Parathyroid adenoma (tissue), 2 donors: ENCODE data around the gene KMT2D.
A peak's percentile ranks its signal among the peaks of the same experiment; 100 is the strongest.
"Not testable (repeated sequence)": the region's sequence is repeated elsewhere in the genome, so short reads cannot be mapped to it uniquely, and the experiment has no call there.

Experiments
- H2AFZ ChIP-seq: fragments of 300-600 bp; sonication (generic); one replicate; pipeline ENCODE4 v1.7.0; 2017; ENCODE audit warnings: antibody characterized with exemption, mild to moderate bottlenecking
- H3K27ac ChIP-seq: fragments of 300-600 bp; sonication (generic); one replicate; pipeline ENCODE4 v1.7.0; 2017
- H3K27me3 ChIP-seq: fragments of 300-600 bp; sonication (generic); one replicate; pipeline ENCODE4 v1.7.0; 2017; ENCODE audit warnings: low read length; ENCODE audit not compliant: control insufficient read depth, insufficient read depth
- H3K36me3 ChIP-seq: fragments of 300-600 bp; sonication (generic); one replicate; pipeline ENCODE4 v1.7.0; 2017; ENCODE audit warnings: low read length; ENCODE audit not compliant: control insufficient read depth, insufficient read depth
- H3K4me1 ChIP-seq: fragments of 300-600 bp; sonication (generic); one replicate; pipeline ENCODE4 v1.7.0; 2017; ENCODE audit warnings: control low read depth
- H3K4me2 ChIP-seq: fragments of 300-600 bp; sonication (generic); one replicate; pipeline ENCODE4 v1.7.0; 2017; ENCODE audit warnings: low read length
- H3K4me3 ChIP-seq: fragments of 300-600 bp; sonication (generic); one replicate; pipeline ENCODE4 v1.7.0; 2017; ENCODE audit warnings: low read depth, low read length
- H3K79me2 ChIP-seq: fragments of 300-600 bp; sonication (generic); one replicate; pipeline ENCODE4 v1.7.0; 2017; ENCODE audit warnings: control low read depth
- H3K9ac ChIP-seq: fragments of 300-600 bp; sonication (generic); one replicate; pipeline ENCODE4 v1.7.0; 2017; ENCODE audit warnings: mild to moderate bottlenecking
- H3K9me3 ChIP-seq: fragments of 300-600 bp; sonication (generic); one replicate; pipeline ENCODE4 v1.7.0; 2017; ENCODE audit warnings: low read length; ENCODE audit not compliant: control insufficient read depth
- TF ChIP-seq, protein P1 (sequence below): fragments of 300-600 bp; sonication (generic); IDR thresholded peaks from one replicate; pipeline ENCODE4 v1.7.0; 2017; ENCODE audit warnings: antibody characterized with exemption, mild to moderate bottlenecking
- donor health status: primary hyperparathyroidism.

The KMT2D gene

DNA sequence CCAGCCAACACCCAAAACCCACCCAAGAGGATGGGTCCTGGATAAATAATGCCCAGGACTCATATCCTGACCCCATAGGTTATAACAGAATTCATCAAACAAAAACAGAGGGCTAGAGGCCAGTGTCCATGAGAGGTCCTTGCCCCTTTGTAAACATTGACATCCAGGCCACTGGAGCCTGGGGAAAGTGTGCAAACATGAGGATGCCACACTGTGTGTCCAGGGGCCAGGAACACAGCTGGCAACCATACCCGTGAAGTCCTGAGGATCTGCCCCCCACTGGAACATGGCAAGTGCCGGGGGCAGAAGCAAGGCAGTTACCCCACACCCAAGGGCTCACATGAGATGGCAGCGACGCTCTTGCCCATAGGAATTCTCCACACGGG is 4.2 kb upstream of the KMT2D start:
- no peak overlapping the region for H3K9ac ChIP-seq
- H3K27me3 ChIP-seq, result no peaks in the 10 kb centered on the region
- peaks cover 6% of the 10 kb centered on the region for H3K79me2 ChIP-seq
- no peak overlapping the region for H2AFZ ChIP-seq
- H3K4me3 ChIP-seq, result no peak overlapping the region
- TF ChIP-seq, protein P1, sequence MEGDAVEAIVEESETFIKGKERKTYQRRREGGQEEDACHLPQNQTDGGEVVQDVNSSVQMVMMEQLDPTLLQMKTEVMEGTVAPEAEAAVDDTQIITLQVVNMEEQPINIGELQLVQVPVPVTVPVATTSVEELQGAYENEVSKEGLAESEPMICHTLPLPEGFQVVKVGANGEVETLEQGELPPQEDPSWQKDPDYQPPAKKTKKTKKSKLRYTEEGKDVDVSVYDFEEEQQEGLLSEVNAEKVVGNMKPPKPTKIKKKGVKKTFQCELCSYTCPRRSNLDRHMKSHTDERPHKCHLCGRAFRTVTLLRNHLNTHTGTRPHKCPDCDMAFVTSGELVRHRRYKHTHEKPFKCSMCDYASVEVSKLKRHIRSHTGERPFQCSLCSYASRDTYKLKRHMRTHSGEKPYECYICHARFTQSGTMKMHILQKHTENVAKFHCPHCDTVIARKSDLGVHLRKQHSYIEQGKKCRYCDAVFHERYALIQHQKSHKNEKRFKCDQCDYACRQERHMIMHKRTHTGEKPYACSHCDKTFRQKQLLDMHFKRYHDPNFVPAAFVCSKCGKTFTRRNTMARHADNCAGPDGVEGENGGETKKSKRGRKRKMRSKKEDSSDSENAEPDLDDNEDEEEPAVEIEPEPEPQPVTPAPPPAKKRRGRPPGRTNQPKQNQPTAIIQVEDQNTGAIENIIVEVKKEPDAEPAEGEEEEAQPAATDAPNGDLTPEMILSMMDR, result no peak
- H3K36me3 ChIP-seq, result no peaks in the 10 kb centered on the region
- no peak overlapping the region for H3K27ac ChIP-seq
- H3K4me2 ChIP-seq, result no peak overlapping the region
- no peaks in the 10 kb centered on the region for H3K9me3 ChIP-seq
- no peaks in the 10 kb centered on the region for H3K4me1 ChIP-seq

DNA sequence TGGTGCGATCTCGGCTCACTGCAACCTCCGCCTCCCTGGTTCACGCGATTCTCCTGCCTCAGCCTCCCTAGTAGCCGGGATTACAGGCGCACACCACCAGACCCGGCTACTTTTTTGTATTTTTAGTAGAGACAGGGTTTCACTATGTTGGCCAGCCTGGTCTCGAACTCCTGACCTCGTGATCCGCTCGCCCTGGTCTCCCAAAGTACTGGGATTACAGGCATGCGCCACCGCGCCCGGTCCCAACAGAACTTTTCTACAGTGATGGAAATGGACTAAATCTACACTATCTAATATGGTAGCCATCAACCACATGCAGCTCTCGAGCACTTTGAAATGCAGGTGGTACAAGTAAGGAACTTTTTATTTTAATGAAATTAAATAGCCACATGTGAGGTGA is 1.3 kb upstream of the KMT2D start:
- not testable (repeated sequence) for H3K4me3 ChIP-seq, H3K9me3 ChIP-seq, H2AFZ ChIP-seq, H3K27ac ChIP-seq, H3K36me3 ChIP-seq, H3K27me3 ChIP-seq, H3K4me2 ChIP-seq, H3K9ac ChIP-seq
- Histone ChIP-seq H3K4me1 (peaks cover 20% of the 10 kb centered on the region), H3K79me2 (peaks cover 33% of the 10 kb centered on the region)

DNA sequence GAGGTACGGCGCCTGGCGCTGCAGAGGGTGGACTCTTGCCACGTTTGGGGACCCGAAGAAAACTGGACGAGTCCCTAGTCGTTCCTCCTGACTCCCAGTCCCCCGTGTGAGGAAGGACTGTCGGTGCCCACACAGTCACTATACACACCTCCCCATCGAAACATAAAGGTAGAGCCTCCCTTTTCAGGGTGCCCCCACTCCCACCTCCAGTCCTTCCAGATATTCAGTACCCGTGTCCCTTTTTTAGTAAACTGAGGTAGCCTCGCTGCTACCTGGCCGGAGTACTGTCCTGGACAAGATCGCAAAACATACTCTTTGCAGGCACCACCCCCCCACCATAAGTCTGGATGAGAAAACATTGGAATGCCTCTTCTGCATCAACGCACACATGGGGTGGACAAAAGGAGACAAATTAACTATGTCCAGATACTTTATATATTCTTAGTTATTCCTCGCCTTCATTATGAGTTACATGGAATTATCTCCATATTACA is 610 bp upstream of the KMT2D start:
- H3K27me3 ChIP-seq, result no peaks in the 10 kb centered on the region
- H3K27ac ChIP-seq, result peak overlapping the region; percentile 98
- TF ChIP-seq, protein P1, result no peak
- no peaks in the 10 kb centered on the region for H3K9me3 ChIP-seq
- H2AFZ ChIP-seq, result peak overlapping the region; percentile 100
- peaks cover 40% of the 10 kb centered on the region for H3K79me2 ChIP-seq
- peaks cover 28% of the 10 kb centered on the region for H3K4me1 ChIP-seq
- peak overlapping the region; percentile 89 for H3K4me3 ChIP-seq
- peak overlapping the region; percentile 97 for H3K4me2 ChIP-seq
- no peak overlapping the region for H3K9ac ChIP-seq
- H3K36me3 ChIP-seq, result no peaks in the 10 kb centered on the region

DNA sequence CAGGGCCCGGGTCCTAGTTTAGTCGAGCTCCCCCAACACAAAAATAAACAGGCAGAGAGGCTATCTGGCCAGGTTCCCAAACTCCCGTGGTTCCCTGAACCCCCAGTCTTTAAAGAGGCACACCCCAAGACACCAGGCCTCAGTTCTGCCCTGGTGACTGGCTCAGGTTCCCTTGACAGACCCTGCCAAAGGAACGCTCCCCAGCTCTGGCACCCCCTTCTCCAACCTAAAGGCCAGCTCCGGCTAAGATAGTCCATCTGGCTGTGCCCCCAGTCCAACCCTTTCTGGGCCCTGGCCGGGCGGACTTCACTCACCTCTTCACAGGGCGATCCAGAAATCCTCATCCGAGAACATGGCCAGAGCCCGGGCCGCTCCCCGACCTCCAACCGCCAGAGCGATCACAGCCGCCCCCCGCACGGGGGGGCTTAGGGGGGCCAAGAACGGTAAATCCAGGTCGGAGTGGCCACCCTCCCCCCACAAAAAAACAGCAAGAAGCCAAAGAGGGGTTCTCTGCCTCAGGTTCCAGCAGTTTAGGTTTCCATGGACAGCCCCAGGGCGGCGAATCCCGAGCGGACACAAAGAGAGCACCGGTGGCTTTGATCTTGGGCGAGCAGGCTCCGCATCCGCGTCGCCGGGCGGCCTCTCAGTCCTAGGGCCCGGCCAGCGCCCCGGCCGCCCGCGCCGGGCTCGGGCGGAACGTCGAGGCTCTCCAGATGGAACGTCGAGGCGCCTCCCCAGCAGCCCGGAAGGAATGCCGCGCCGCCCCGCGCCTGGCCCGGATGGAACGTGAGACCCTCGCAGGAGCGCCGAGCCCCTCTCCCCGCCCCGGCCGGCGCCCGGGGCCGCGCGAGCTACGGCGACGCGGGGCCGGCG is 1.1 kb downstream of the KMT2D start:
- Histone ChIP-seq H3K4me3 (peak overlapping the region; percentile 89), H3K9me3 (no peaks in the 10 kb centered on the region), H2AFZ (peak overlapping the region; percentile 100), H3K79me2 (peaks cover 56% of the 10 kb centered on the region), H3K4me2 (peak overlapping the region; percentile 97), H3K4me1 (peaks cover 32% of the 10 kb centered on the region), H3K27me3 (no peaks in the 10 kb centered on the region), H3K36me3 (no peaks in the 10 kb centered on the region), H3K9ac (peak overlapping the region; percentile 95), H3K27ac (peak overlapping the region; percentile 38)
- TF ChIP-seq, protein P1, result no peak

DNA sequence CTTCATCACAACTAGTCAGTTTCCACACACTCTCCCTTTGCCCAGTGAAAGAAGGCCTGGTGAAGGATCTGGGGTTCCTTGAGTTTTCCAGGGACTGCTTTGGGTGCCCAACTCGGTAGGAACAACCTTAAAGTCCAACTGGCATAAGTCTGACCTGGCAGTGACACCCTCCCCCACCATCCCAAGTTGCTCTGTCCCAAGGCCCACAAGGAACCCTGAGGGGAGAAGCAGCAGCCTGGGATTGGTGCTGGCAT is 1.6 kb downstream of the KMT2D start:
- no peaks in the 10 kb centered on the region for H3K27me3 ChIP-seq
- TF ChIP-seq, protein P1, result no peak
- H3K27ac ChIP-seq, result no peak overlapping the region
- H3K9ac ChIP-seq, result no peak overlapping the region
- no peaks in the 10 kb centered on the region for H3K9me3 ChIP-seq
- H3K4me2 ChIP-seq, result peak overlapping the region; percentile 97
- peak overlapping the region; percentile 89 for H3K4me3 ChIP-seq
- H3K79me2 ChIP-seq, result peaks cover 59% of the 10 kb centered on the region
- H2AFZ ChIP-seq, result no peak overlapping the region
- H3K36me3 ChIP-seq, result no peaks in the 10 kb centered on the region
- H3K4me1 ChIP-seq, result peaks cover 32% of the 10 kb centered on the region
